Fibroblast of gingiva (primary cell): ENCODE data around the gene ENTPD8.

Experiments
- DNase-seq: peaks from one replicate; pipeline ENCODE4 v3.0.0-alpha.2; 2011; ENCODE audit warnings: low read depth

The ENTPD8 gene

GRCh38 chr9:137441289-137441934 is at the start of gene ENTPD8:
ENTPD8 (minus strand) TSS chr9:137441357; CDS start chr9:137438285, 3,072 bp downstream.
- DNase-seq, result no peak

- DNase-seq, result no peak
These were observed 49.5 kb upstream of the ENTPD8 start for GRCh38 chr9:137490532-137491186.

- DNase-seq, result no peak
These were observed 47.7 kb upstream of the ENTPD8 start for GRCh38 chr9:137488906-137489305.

GRCh38 chr9:137488327-137488653 is 47.1 kb upstream of the ENTPD8 start:
- DNase-seq, result no peak

- DNase-seq, result no peak
These were observed 46.5 kb upstream of the ENTPD8 start for GRCh38 chr9:137487454-137488326.

- DNase-seq, result no peak
These were observed 45.6 kb upstream of the ENTPD8 start for GRCh38 chr9:137486545-137487453.

GRCh38 chr9:137486141-137486490 is 45.0 kb upstream of the ENTPD8 start:
- no peak for DNase-seq

- no peak for DNase-seq
These were observed 44.4 kb upstream of the ENTPD8 start for GRCh38 chr9:137485343-137486140.

- no peak for DNase-seq
These were observed 43.6 kb upstream of the ENTPD8 start for GRCh38 chr9:137484551-137485315.

GRCh38 chr9:137482094-137482781 is 41.1 kb upstream of the ENTPD8 start:
- DNase-seq, result peak; percentile 71

- DNase-seq, result no peak
These were observed 39.8 kb upstream of the ENTPD8 start for GRCh38 chr9:137480686-137481683.

GRCh38 chr9:137479892-137480685 is 38.9 kb upstream of the ENTPD8 start:
- DNase-seq, result no peak

- no peak for DNase-seq
These were observed 38.1 kb upstream of the ENTPD8 start for GRCh38 chr9:137478962-137479861.

GRCh38 chr9:137478613-137478961 is 37.4 kb upstream of the ENTPD8 start:
- DNase-seq, result no peak

- DNase-seq, result no peak
These were observed 36.8 kb upstream of the ENTPD8 start for GRCh38 chr9:137477778-137478612.

GRCh38 chr9:137476856-137477255 is 35.7 kb upstream of the ENTPD8 start:
- DNase-seq, result no peak
